Neural progenitor cell (in vitro differentiated cells): Measurements from ENCODE around the gene PDE9A. TPM values are rescaled to one million over a fixed set of nuclear protein-coding genes. Genes with fewer than 3 reads are reported as not detected.

Experiments
- DNase-seq: peaks from one replicate; pipeline ENCODE4 v3.0.0-alpha.2; 2016; ENCODE audit warnings: low spot score
- H2AFZ ChIP-seq: fragments of 200-600 bp; sonication (generic); replicated peaks from 2 replicates; pipeline ENCODE4 v1.6.1; 2016; ENCODE audit warnings: antibody characterized with exemption
- H3F3A ChIP-seq: fragments of 200-600 bp; sonication (generic); 2 replicates; pipeline ENCODE4 v1.6.1; 2016; ENCODE audit warnings: antibody characterized with exemption, low read depth
- H3K27ac ChIP-seq: fragments of 200-600 bp; sonication (generic); 2 replicates; pipeline ENCODE4 v1.5.1; 2016; ENCODE audit warnings: mild to moderate bottlenecking
- H3K27me3 ChIP-seq: fragments of 200-600 bp; sonication (generic); 2 replicates; pipeline ENCODE4 v1.6.1; 2016; ENCODE audit warnings: mild to moderate bottlenecking, moderate library complexity
- H3K36me3 ChIP-seq: fragments of 200-600 bp; sonication (generic); 2 replicates; pipeline ENCODE4 v1.5.1; 2016
- H3K4me1 ChIP-seq: fragments of 200-600 bp; sonication (generic); 2 replicates; pipeline ENCODE4 v1.6.1; 2016; ENCODE audit warnings: mixed run types
- H3K4me2 ChIP-seq: fragments of 200-600 bp; sonication (generic); 2 replicates; pipeline ENCODE4 v1.6.1; 2016
- H3K4me3 ChIP-seq: fragments of 200-600 bp; sonication (generic); 2 replicates; pipeline ENCODE4 v1.5.1; 2016
- H3K79me2 ChIP-seq: fragments of 200-600 bp; sonication (generic); 2 replicates; pipeline ENCODE4 v1.6.1; 2016; ENCODE audit warnings: low read depth
- H3K9ac ChIP-seq: fragments of 200-600 bp; sonication (generic); 2 replicates; pipeline ENCODE4 v1.6.1; 2016
- H3K9me3 ChIP-seq: fragments of 200-600 bp; sonication (generic); 2 replicates; pipeline ENCODE4 v1.5.1; 2016; ENCODE audit warnings: low read depth
- H4K20me1 ChIP-seq: fragments of 200-600 bp; sonication (generic); 2 replicates; pipeline ENCODE4 v1.6.1; 2016; ENCODE audit warnings: low read depth
- H3K27ac Mint-ChIP-seq: 3 replicates; pipeline ENCODE4 v1.8.0; 2021; ENCODE audit warnings: mixed read lengths
- H3K27me3 Mint-ChIP-seq: 2 replicates; pipeline ENCODE4 v1.8.0; 2022; ENCODE audit warnings: low read depth, mild to moderate bottlenecking, inconsistent platforms, moderate library complexity, mixed read lengths; ENCODE audit not compliant: insufficient read depth
- H3K36me3 Mint-ChIP-seq: 3 replicates; pipeline ENCODE4 v1.8.0; 2021; ENCODE audit warnings: mixed read lengths
- H3K4me1 Mint-ChIP-seq: 3 replicates; pipeline ENCODE4 v1.8.0; 2021; ENCODE audit warnings: mixed read lengths
- H3K4me3 Mint-ChIP-seq: 3 replicates; pipeline ENCODE4 v1.8.0; 2021; ENCODE audit warnings: mild to moderate bottlenecking, moderate library complexity, mixed read lengths
- H3K9me3 Mint-ChIP-seq: 3 replicates; pipeline ENCODE4 v1.8.0; 2020; ENCODE audit warnings: mixed read lengths
- EZH2 ChIP-seq: fragments of 200-600 bp; sonication (generic); IDR thresholded peaks from 2 replicates; pipeline ENCODE4 v1.6.1; 2017; ENCODE audit warnings: antibody characterized with exemption, mild to moderate bottlenecking, moderate library complexity
- EZH2phosphoT487 ChIP-seq: fragments of 200-600 bp; sonication (generic); IDR thresholded peaks from 2 replicates; pipeline ENCODE4 v1.6.1; 2017; ENCODE audit warnings: antibody characterized with exemption
- total RNA-seq: library from RNA; depleted of rRNA; stranded (reverse); fragments of >200 nt; gene quantifications from 2 replicates; pipeline ENCODE4 v1.2.3, GENCODE V29; 2015; ENCODE audit warnings: low replicate concordance
- TF ChIP-seq, protein P1 (sequence below): fragments of 200-600 bp; sonication (generic); IDR thresholded peaks from 2 replicates; pipeline ENCODE4 v1.5.1; 2017; ENCODE audit warnings: antibody characterized with exemption, mild to moderate bottlenecking

The PDE9A gene
- total RNA-seq, 1 donor from 2014 or later, result 41.0 TPM

DNA sequence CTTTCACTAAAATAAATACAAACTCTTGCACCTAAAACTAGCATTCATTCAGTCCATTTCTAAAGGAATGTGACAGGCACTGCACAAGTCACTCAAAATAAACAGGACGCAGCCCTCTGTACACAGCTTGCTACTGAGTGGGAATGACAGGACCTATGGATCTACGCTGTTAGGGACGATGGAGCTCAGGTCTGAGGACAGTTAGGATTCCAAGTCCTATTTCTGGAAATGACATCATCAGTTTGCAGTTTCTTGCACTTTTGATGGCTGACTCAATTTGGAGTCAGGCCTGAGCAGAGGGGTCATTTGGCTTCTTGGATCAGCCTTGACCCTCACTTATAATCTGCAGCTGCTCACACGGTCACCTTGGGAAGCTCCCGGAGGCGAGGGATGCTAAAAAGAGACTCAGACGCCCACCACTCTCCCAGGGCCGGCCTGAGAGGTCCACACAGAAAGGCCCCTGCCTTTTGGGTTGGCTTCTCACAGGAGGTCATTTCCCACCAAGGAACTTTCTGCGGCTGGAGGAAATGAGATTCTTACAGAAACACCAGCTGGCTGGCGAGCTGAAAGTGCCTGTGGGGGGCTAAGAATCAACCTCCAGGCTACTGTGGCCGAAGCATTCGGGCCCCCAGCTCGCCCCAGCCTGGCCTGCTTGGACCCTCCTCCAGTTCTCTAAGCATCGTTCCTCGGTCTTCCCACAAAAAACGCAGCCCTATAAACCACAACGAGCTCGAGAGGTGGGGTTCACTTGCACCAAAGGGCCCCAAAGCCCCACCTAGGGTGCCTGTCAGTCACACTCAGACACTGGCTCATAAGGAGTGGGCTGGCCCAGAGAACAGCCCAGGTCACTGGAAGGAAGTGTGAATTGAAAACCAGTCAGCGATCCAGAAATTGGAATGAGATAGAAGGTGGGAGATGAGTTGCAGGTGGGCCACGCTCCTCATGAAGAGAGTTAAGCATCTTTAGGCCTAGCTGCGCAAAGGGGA, 8.9 kb upstream of the PDE9A start:
- Mint-ChIP-seq H3K9me3 (peaks cover 2% of the 10 kb centered on the region), H3K27ac (peak overlapping the region; percentile 57), H3K36me3 (no peaks in the 10 kb centered on the region), H3K4me1 (peaks cover 42% of the 10 kb centered on the region), H3K27me3 (peaks cover 3% of the 10 kb centered on the region), H3K4me3 (peak overlapping the region; percentile 67)
- H3K27me3 ChIP-seq, result no peaks in the 10 kb centered on the region
- no peaks in the 10 kb centered on the region for H3K36me3 ChIP-seq
- H2AFZ ChIP-seq, result no peak overlapping the region
- H3K9me3 ChIP-seq, result no peaks in the 10 kb centered on the region
- no peak overlapping the region for H3K27ac ChIP-seq
- H4K20me1 ChIP-seq, result no peaks in the 10 kb centered on the region
- H3K4me2 ChIP-seq, result no peak overlapping the region
- no peaks in the 10 kb centered on the region for H3K79me2 ChIP-seq
- DNase-seq, result no peak
- no peaks in the 10 kb centered on the region for H3F3A ChIP-seq
- no peak overlapping the region for H3K4me3 ChIP-seq
- peaks cover 14% of the 10 kb centered on the region for H3K4me1 ChIP-seq
- TF ChIP-seq EZH2phosphoT487 (no peak), EZH2 (no peak)
- TF ChIP-seq, protein P1, sequence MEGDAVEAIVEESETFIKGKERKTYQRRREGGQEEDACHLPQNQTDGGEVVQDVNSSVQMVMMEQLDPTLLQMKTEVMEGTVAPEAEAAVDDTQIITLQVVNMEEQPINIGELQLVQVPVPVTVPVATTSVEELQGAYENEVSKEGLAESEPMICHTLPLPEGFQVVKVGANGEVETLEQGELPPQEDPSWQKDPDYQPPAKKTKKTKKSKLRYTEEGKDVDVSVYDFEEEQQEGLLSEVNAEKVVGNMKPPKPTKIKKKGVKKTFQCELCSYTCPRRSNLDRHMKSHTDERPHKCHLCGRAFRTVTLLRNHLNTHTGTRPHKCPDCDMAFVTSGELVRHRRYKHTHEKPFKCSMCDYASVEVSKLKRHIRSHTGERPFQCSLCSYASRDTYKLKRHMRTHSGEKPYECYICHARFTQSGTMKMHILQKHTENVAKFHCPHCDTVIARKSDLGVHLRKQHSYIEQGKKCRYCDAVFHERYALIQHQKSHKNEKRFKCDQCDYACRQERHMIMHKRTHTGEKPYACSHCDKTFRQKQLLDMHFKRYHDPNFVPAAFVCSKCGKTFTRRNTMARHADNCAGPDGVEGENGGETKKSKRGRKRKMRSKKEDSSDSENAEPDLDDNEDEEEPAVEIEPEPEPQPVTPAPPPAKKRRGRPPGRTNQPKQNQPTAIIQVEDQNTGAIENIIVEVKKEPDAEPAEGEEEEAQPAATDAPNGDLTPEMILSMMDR, result no peak
- no peak overlapping the region for H3K9ac ChIP-seq

DNA sequence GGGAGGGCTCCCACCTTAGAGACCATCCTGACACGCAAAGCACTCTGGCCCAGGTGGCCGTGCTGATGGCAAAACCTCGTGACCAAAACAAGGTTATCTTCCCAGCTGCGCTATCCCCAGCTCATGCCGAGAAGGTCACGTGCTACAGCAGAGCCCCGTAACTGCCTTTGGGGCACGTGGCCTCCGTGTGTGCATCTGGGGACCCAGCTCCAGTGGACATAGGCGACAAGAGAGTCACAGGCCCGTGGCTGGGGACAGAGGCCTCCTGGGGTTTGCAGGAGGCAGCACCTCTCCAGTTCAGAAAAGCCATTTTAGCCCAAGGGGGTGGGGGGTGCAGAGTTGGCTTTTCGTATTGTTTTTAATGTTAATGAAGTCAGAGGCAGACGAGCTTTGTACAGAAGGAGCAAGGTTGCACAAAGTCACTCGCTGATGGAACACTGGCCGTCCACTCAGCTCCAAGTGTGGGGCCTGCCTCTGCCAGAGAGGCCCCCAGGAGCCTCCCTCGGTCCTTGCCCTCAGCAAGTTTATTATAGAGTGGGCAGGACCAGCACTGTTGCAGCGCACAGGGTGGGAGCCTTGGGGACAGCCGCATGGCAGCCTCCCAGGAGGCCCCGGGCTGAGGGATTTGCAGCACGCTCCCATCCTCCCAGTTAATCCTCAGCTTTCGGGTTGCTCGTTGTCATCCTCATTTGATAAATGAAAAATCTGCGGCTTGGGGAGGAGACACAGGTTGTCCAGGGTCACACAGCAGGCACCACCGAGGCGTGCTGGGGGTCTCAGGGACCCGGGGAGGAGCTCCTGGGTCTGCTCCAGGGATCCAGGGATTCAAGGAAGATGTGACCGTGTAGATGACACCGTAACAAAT, 8.0 kb upstream of the PDE9A start:
- TF ChIP-seq, protein P1, result no peak
- TF ChIP-seq EZH2phosphoT487 (no peak), EZH2 (no peak)
- Mint-ChIP-seq H3K9me3 (peaks cover 2% of the 10 kb centered on the region), H3K27ac (peak overlapping the region; percentile 24), H3K27me3 (peaks cover 3% of the 10 kb centered on the region), H3K4me1 (peaks cover 40% of the 10 kb centered on the region), H3K36me3 (no peaks in the 10 kb centered on the region), H3K4me3 (peak overlapping the region; percentile 67)
- DNase-seq, result no peak
- no peak overlapping the region for H2AFZ ChIP-seq
- no peaks in the 10 kb centered on the region for H3K79me2 ChIP-seq
- H3K9ac ChIP-seq, result no peak overlapping the region
- no peaks in the 10 kb centered on the region for H3K9me3 ChIP-seq
- H3K36me3 ChIP-seq, result no peaks in the 10 kb centered on the region
- peaks cover 14% of the 10 kb centered on the region for H3K4me1 ChIP-seq
- no peaks in the 10 kb centered on the region for H3F3A ChIP-seq
- H3K27ac ChIP-seq, result no peak overlapping the region
- H3K4me2 ChIP-seq, result no peak overlapping the region
- no peak overlapping the region for H3K4me3 ChIP-seq
- no peaks in the 10 kb centered on the region for H4K20me1 ChIP-seq
- no peaks in the 10 kb centered on the region for H3K27me3 ChIP-seq

GRCh38 chr21:42646076-42646825, 7.2 kb upstream of the PDE9A start:
- TF ChIP-seq, protein P1, result no peak
- no peak for TF ChIP-seq EZH2phosphoT487
- TF ChIP-seq EZH2, result no peak
- peaks cover 5% of the 10 kb centered on the region for H3K27me3 Mint-ChIP-seq
- H3K36me3 ChIP-seq, result no peaks in the 10 kb centered on the region
- no peak overlapping the region for H3K9ac ChIP-seq
- no peak overlapping the region for H3K4me2 ChIP-seq
- H3K36me3 Mint-ChIP-seq, result no peaks in the 10 kb centered on the region
- no peak overlapping the region for H3K27ac Mint-ChIP-seq
- no peak overlapping the region for H3K4me3 Mint-ChIP-seq
- no peak overlapping the region for H2AFZ ChIP-seq
- no peak for DNase-seq
- no peaks in the 10 kb centered on the region for H4K20me1 ChIP-seq
- no peaks in the 10 kb centered on the region for H3K9me3 ChIP-seq
- no peak overlapping the region for H3K27ac ChIP-seq
- peaks cover 8% of the 10 kb centered on the region for H3K4me1 ChIP-seq
- no peaks in the 10 kb centered on the region for H3F3A ChIP-seq
- no peak overlapping the region for H3K4me3 ChIP-seq
- peaks cover 36% of the 10 kb centered on the region for H3K4me1 Mint-ChIP-seq
- no peaks in the 10 kb centered on the region for H3K79me2 ChIP-seq
- H3K9me3 Mint-ChIP-seq, result peaks cover 2% of the 10 kb centered on the region
- H3K27me3 ChIP-seq, result no peaks in the 10 kb centered on the region
